Embryonic facial prominence (tissue), 1 donor: ENCODE measurements around the gene C2orf42.
"Not testable (repeated sequence)": the region's sequence is repeated elsewhere in the genome, so short reads cannot be mapped to it uniquely, and the experiment has no call there.

Experiments
- DNase-seq: peaks from one replicate; pipeline ENCODE4 v3.0.0-alpha.2; 2016; ENCODE audit errors: extremely low spot score

C2orf42 gene

GRCh38 chr2:70132244-70133126, 58.3 kb downstream of the C2orf42 start:
- no peak for DNase-seq

GRCh38 chr2:70131344-70132143, 59.3 kb downstream of the C2orf42 start:
- DNase-seq = not testable (repeated sequence)

GRCh38 chr2:70128005-70128404, 62.8 kb downstream of the C2orf42 start:
- no peak for DNase-seq

GRCh38 chr2:70126413-70126812, 64.4 kb downstream of the C2orf42 start:
- no peak for DNase-seq

GRCh38 chr2:70125498-70125898, 65.3 kb downstream of the C2orf42 start:
- no peak for DNase-seq

GRCh38 chr2:70124983-70125480, 65.8 kb downstream of the C2orf42 start:
- DNase-seq = peak; percentile 88

GRCh38 chr2:70123829-70124116, 67.0 kb downstream of the C2orf42 start:
- no peak for DNase-seq

GRCh38 chr2:70123051-70123828, 67.6 kb downstream of the C2orf42 start:
- no peak for DNase-seq

- no peak for DNase-seq
These were observed 68.3 kb downstream of the C2orf42 start for GRCh38 chr2:70122470-70122869.

- DNase-seq = no peak
These were observed 69.0 kb downstream of the C2orf42 start for GRCh38 chr2:70121627-70122372.

- DNase-seq = no peak
These were observed 71.9 kb downstream of the C2orf42 start for GRCh38 chr2:70118798-70119454.

GRCh38 chr2:70116936-70117552, 73.8 kb downstream of the C2orf42 start:
- DNase-seq = no peak

- DNase-seq = no peak
These were observed 75.0 kb downstream of the C2orf42 start for GRCh38 chr2:70115646-70116442.

GRCh38 chr2:70113359-70114070, 77.3 kb downstream of the C2orf42 start:
- DNase-seq = no peak

GRCh38 chr2:70111752-70112591, 78.8 kb downstream of the C2orf42 start:
- DNase-seq = no peak

- not testable (repeated sequence) for DNase-seq
These were observed 80.4 kb downstream of the C2orf42 start for GRCh38 chr2:70110397-70110796.

- DNase-seq = not testable (repeated sequence)
These were observed 84.7 kb downstream of the C2orf42 start for GRCh38 chr2:70106138-70106537.
